ES-I3 (cell line): Measurements from ENCODE around the gene ZNF618.

ENCODE experiments used
- H3K36me3 ChIP-seq: 2 replicates; pipeline ENCODE4 v1.6.1; 2013; ENCODE audit warnings: mild to moderate bottlenecking, low read length, control low read depth, moderate library complexity; ENCODE audit not compliant: insufficient read depth
- H3K4me1 ChIP-seq: 2 replicates; pipeline ENCODE4 v1.6.1; 2013; ENCODE audit warnings: mild to moderate bottlenecking, control low read depth, low read length; ENCODE audit not compliant: insufficient read depth
- H3K9ac ChIP-seq: 2 replicates; pipeline ENCODE4 v1.6.1; 2013; ENCODE audit warnings: low read depth, mild to moderate bottlenecking, low read length, moderate library complexity
- H3K9me3 ChIP-seq: 2 replicates; pipeline ENCODE4 v1.6.1; 2013; ENCODE audit warnings: mild to moderate bottlenecking, low read length, moderate library complexity; ENCODE audit not compliant: control insufficient read depth, insufficient read depth

Gene ZNF618

GRCh38 chr9:114071197-114071795 lies 195.2 kb downstream of the ZNF618 start:
- Histone ChIP-seq H3K9me3 (no peaks in the 10 kb centered on the region), H3K9ac (no peak overlapping the region), H3K4me1 (no peaks in the 10 kb centered on the region), H3K36me3 (no peaks in the 10 kb centered on the region)

- Histone ChIP-seq H3K9me3 (no peaks in the 10 kb centered on the region), H3K4me1 (no peaks in the 10 kb centered on the region), H3K36me3 (no peaks in the 10 kb centered on the region), H3K9ac (no peak overlapping the region)
Observed at GRCh38 chr9:114072184-114073140, 196.4 kb downstream of the ZNF618 start.

- H3K4me1 ChIP-seq = no peaks in the 10 kb centered on the region
- H3K9me3 ChIP-seq = no peaks in the 10 kb centered on the region
- H3K36me3 ChIP-seq = no peaks in the 10 kb centered on the region
- no peak overlapping the region for H3K9ac ChIP-seq
Observed at GRCh38 chr9:114075602-114076001, 199.5 kb downstream of the ZNF618 start.

GRCh38 chr9:114076237-114077161 lies 200.4 kb downstream of the ZNF618 start:
- H3K4me1 ChIP-seq = no peaks in the 10 kb centered on the region
- H3K9ac ChIP-seq = no peak overlapping the region
- no peaks in the 10 kb centered on the region for H3K9me3 ChIP-seq
- H3K36me3 ChIP-seq = no peaks in the 10 kb centered on the region

GRCh38 chr9:114077162-114077837 lies 201.2 kb downstream of the ZNF618 start:
- Histone ChIP-seq H3K36me3 (no peaks in the 10 kb centered on the region), H3K4me1 (no peaks in the 10 kb centered on the region), H3K9me3 (no peaks in the 10 kb centered on the region), H3K9ac (no peak overlapping the region)

GRCh38 chr9:114078021-114078780 lies 202.1 kb downstream of the ZNF618 start, which contains the start of gene AMBP:
Gene AMBP (minus strand): TSS chr9:114078300. CDS start chr9:114078209, 91 bp downstream.
- no peaks in the 10 kb centered on the region for H3K36me3 ChIP-seq
- H3K4me1 ChIP-seq = no peaks in the 10 kb centered on the region
- no peak within 1 kb of the TSS for H3K9ac ChIP-seq
- H3K9me3 ChIP-seq = no peaks in the 10 kb centered on the region

GRCh38 chr9:114078781-114079156 lies 202.7 kb downstream of the ZNF618 start:
- H3K9me3 ChIP-seq = no peaks in the 10 kb centered on the region
- H3K9ac ChIP-seq = no peak overlapping the region
- H3K36me3 ChIP-seq = no peaks in the 10 kb centered on the region
- H3K4me1 ChIP-seq = no peaks in the 10 kb centered on the region

- Histone ChIP-seq H3K4me1 (no peaks in the 10 kb centered on the region), H3K36me3 (no peaks in the 10 kb centered on the region), H3K9ac (no peak overlapping the region), H3K9me3 (no peaks in the 10 kb centered on the region)
Observed at GRCh38 chr9:114080195-114080772, 204.2 kb downstream of the ZNF618 start.

- H3K9me3 ChIP-seq = no peaks in the 10 kb centered on the region
- H3K9ac ChIP-seq = no peak overlapping the region
- no peaks in the 10 kb centered on the region for H3K36me3 ChIP-seq
- no peaks in the 10 kb centered on the region for H3K4me1 ChIP-seq
Observed at GRCh38 chr9:114080773-114081440, 204.8 kb downstream of the ZNF618 start.

GRCh38 chr9:114081441-114082016 lies 205.4 kb downstream of the ZNF618 start:
- H3K9ac ChIP-seq = no peak overlapping the region
- no peaks in the 10 kb centered on the region for H3K4me1 ChIP-seq
- H3K36me3 ChIP-seq = no peaks in the 10 kb centered on the region
- H3K9me3 ChIP-seq = no peaks in the 10 kb centered on the region

GRCh38 chr9:114082017-114082762 lies 206.1 kb downstream of the ZNF618 start:
- no peaks in the 10 kb centered on the region for H3K9me3 ChIP-seq
- no peak overlapping the region for H3K9ac ChIP-seq
- no peaks in the 10 kb centered on the region for H3K36me3 ChIP-seq
- H3K4me1 ChIP-seq = no peaks in the 10 kb centered on the region
